Esophagus squamous epithelium (tissue), 5 donors: ENCODE data around the gene CSTPP1. TPM values are rescaled to one million over a fixed set of nuclear protein-coding genes. Genes with fewer than 3 reads are reported as not detected.
"Not testable (repeated sequence)": the region's sequence is repeated elsewhere in the genome, so short reads cannot be mapped to it uniquely, and the experiment has no call there.

Experiments used
- DNase-seq: peaks from one replicate; lab custom pipeline; 2025; lab: John Stamatoyannopoulos, UW
- H3K27ac ChIP-seq, 4 donors: fragments of 200-600 bp; sonication (generic); one replicate each; pipeline ENCODE4 v1.5.1; 2016 to 2019; ENCODE audit warnings: mild to moderate bottlenecking in 1 of 4
- H3K27me3 ChIP-seq, 4 donors: fragments of 200-600 bp; sonication (generic); 1 replicate in 3 of 4; 2 replicates in 1 of 4; pipeline versions ENCODE4 v1.5.1 to v1.6.0; 2017 to 2021; ENCODE audit warnings: antibody characterized with exemption in 1 of 4
- H3K36me3 ChIP-seq, 3 donors: fragments of 200-600 bp; sonication (generic); one replicate each; pipeline ENCODE4 v1.5.1; 2016 to 2019
- H3K4me1 ChIP-seq, 3 donors: fragments of 200-600 bp; sonication (generic); one replicate each; pipeline ENCODE4 v1.5.1; 2017 to 2019
- H3K4me3 ChIP-seq, 4 donors: fragments of 200-600 bp; sonication (generic); 1 replicate in 3 of 4; 2 replicates in 1 of 4; pipeline ENCODE4 v1.5.1; 2016 to 2019; ENCODE audit warnings: mild to moderate bottlenecking in 2 of 4, moderate library complexity in 1 of 4
- H3K9me3 ChIP-seq, 3 donors: fragments of 200-600 bp; sonication (generic); one replicate each; pipeline ENCODE4 v1.5.1; 2016 to 2019
- POLR2A ChIP-seq, 4 donors: fragments of 450-650 bp; IDR thresholded peaks; one replicate each; pipeline ENCODE4 v1.6.1; 2017; ENCODE audit warnings: antibody characterized with exemption in 4 of 4, mild to moderate bottlenecking in 4 of 4, moderate library complexity in 3 of 4
- WGBS, 2 donors: methylation state at CpG; one replicate each; pipeline ENCODE4 v1.1.5; 2018; 5-methylcytosine and 5-hydroxymethylcytosine counted together
- intact Hi-C: fragments of 100-400 bp; cut with DNase I; formaldehyde crosslinking; loops from one replicate; pipeline ENCODE4 v1.15.0; 2022
- total RNA-seq, 4 donors: library from RNA; depleted of rRNA; stranded (reverse); fragments of >200 nt; gene quantifications; one replicate each; pipeline ENCODE4 v1.1.0, GENCODE V29; 2016
- TF ChIP-seq, protein P1 (sequence below), 6 experiments: fragments of 450-650 bp in 4 of 6; fragments of 200-600 bp in 2 of 6; sonication (generic) in 2 of 6; IDR thresholded peaks; one replicate each; pipeline ENCODE4 v1.5.1; 2016 to 2019; ENCODE audit warnings: antibody characterized with exemption in 6 of 6, mild to moderate bottlenecking in 4 of 6, moderate library complexity in 4 of 6
- donor health status: DM: yes; HTN: yes; CAD: no.

CSTPP1 gene
- total RNA-seq, 4 donors from 2014 or later: 9.4 to 19.6 (median 16.4) TPM

DNA sequence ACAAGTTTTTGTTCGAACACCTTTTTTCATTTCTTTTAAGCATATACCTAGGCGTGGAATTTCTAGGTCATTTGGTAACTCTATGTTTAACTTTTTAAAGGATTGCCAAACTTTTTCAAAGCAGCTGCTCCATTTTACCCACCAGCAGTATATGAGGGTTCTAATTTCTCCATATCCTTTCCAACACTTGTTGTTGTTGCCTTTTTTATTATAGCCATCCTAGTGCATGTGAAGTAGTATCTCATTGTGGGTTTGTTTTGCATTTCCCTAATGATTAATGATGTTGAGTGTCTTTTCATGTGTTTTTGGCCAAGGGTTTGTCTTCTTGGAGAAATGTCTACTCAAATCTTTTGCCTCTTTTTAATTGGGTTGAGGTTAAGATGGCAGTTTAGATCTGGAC is 24.5 kb downstream of the CSTPP1 start:
- intact Hi-C loops: no loop called here
- no peak overlapping the region for H3K27ac ChIP-seq
- peaks cover 0 to 14% (median 0%) of the 10 kb centered on the region in 3 donors for H3K36me3 ChIP-seq
- H3K4me1 ChIP-seq: no peaks in the 10 kb centered on the region
- TF ChIP-seq, protein P1, sequence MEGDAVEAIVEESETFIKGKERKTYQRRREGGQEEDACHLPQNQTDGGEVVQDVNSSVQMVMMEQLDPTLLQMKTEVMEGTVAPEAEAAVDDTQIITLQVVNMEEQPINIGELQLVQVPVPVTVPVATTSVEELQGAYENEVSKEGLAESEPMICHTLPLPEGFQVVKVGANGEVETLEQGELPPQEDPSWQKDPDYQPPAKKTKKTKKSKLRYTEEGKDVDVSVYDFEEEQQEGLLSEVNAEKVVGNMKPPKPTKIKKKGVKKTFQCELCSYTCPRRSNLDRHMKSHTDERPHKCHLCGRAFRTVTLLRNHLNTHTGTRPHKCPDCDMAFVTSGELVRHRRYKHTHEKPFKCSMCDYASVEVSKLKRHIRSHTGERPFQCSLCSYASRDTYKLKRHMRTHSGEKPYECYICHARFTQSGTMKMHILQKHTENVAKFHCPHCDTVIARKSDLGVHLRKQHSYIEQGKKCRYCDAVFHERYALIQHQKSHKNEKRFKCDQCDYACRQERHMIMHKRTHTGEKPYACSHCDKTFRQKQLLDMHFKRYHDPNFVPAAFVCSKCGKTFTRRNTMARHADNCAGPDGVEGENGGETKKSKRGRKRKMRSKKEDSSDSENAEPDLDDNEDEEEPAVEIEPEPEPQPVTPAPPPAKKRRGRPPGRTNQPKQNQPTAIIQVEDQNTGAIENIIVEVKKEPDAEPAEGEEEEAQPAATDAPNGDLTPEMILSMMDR (IDR thresholded peaks at IDR 0.05): no peak
- no peak for TF ChIP-seq POLR2A (IDR thresholded peaks at IDR 0.05)
- H3K9me3 ChIP-seq: no peaks in the 10 kb centered on the region
- no peak for DNase-seq
- H3K27me3 ChIP-seq: no peaks in the 10 kb centered on the region
- 95 to 97% methylated on average over 2 of the region's 2 CpGs for WGBS, 2 donors
- H3K4me3 ChIP-seq: no peak overlapping the region

DNA sequence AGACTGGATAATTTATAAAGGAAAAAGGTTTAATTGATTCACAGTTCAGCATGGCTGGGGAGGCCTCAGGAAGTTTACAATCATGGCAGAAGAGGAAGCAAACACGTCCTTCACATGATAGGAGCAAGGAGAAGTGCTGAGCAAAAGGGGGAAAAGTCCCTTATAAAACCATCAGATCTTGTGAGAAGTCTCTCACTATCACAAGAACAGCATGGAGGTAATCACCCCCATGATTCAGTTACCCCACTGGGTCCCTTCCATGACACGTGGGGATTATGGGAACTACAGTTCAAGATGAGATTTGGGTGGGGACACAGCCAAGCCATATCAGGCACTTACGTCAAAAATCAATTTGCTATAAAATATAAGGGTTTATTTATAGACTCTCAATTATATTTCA is 25.3 kb downstream of the CSTPP1 start:
- peaks cover 0 to 14% (median 0%) of the 10 kb centered on the region in 3 donors for H3K36me3 ChIP-seq
- H3K9me3 ChIP-seq, DNase-seq, H3K4me1 ChIP-seq, intact Hi-C loops, H3K4me3 ChIP-seq, H3K27me3 ChIP-seq, H3K27ac ChIP-seq: not testable (repeated sequence)
- WGBS, 2 donors: 83 to 95% methylated on average over 3 of the region's 3 CpGs

DNA sequence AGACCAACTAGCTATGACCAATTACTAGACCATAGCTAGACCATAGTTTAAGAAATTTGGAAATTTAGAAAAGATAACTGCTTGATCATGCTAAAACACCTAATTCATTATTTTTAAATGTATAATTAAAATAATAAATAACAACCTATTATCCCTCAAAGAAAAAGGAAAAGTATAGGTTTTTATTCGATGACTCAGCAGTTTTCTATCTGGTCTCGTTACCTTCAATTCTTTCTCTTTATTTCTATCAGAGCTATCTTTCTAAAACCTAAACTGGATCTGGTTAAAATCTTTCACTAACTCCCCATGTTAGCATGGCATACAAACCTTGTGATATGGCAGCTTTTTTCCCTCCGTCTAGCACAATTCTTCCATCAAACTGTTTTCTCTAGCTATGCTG is 27.3 kb downstream of the CSTPP1 start:
- Histone ChIP-seq H3K9me3 (no peaks in the 10 kb centered on the region), H3K27ac (no peak overlapping the region), H3K4me1 (no peaks in the 10 kb centered on the region), H3K36me3 (peaks cover 0 to 14% (median 0%) of the 10 kb centered on the region in 3 donors), H3K4me3 (no peak overlapping the region), H3K27me3 (no peaks in the 10 kb centered on the region)
- intact Hi-C loops: no loop called here
- TF ChIP-seq POLR2A (IDR thresholded peaks at IDR 0.05): no peak
- TF ChIP-seq, protein P1 (IDR thresholded peaks at IDR 0.05): no peak
- DNase-seq: no peak
- WGBS, 2 donors: 91 to 93% methylated on average over 3 of the region's 3 CpGs

DNA sequence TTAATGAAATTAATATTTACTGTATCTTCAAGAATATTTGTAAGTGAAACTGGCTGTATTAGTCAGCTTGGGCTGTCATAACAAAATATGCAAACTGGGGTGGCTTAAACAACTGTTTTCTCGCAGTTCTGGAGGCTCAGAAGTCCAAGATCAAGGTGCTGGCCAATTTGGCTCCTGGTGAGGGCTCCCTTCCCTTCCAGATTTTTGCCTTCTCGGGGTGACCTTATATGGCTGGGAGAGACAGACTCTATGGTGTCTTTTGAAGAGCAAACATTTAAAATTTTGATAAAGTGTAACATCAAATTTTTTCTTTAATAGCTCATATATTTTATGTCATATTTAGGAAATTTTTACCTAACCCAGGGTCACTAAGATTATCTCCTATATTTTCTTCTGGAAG is 30.2 kb downstream of the CSTPP1 start:
- 63 to 82% methylated on average over 2 of the region's 2 CpGs for WGBS, 2 donors

DNA sequence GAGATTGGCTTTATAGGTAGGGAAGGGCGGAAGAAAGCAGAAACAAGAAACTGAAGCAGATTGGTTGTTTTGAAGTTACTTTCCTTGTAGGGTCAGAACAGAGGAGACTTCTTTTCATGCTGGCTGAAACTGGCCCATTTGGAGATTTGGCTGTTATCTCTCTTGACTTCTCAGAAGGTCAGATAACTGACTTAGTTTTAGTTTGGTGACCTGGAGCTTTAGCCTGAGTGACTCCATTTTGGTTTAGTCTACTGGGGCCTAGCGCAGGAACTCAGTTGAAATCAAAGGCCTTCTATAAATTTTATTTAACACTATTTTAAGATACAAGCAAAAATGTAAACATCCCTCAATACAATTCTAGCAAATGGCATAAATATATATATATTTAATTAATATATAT is 31.4 kb downstream of the CSTPP1 start:
- H3K9me3 ChIP-seq: no peaks in the 10 kb centered on the region
- no peak for TF ChIP-seq POLR2A (IDR thresholded peaks at IDR 0.05)
- TF ChIP-seq, protein P1 (IDR thresholded peaks at IDR 0.05): no peak
- intact Hi-C loops: no loop called here
- H3K27me3 ChIP-seq: no peaks in the 10 kb centered on the region
- no peak overlapping the region for H3K4me3 ChIP-seq
- H3K36me3 ChIP-seq: no peaks in the 10 kb centered on the region
- 87 to 100% methylated on average over 2 of the region's 2 CpGs for WGBS, 2 donors
- no peaks in the 10 kb centered on the region for H3K4me1 ChIP-seq
- H3K27ac ChIP-seq: no peak overlapping the region
- DNase-seq: no peak

More for the DNA sequence above, 30.2 kb downstream of the CSTPP1 start:
- H3K27ac ChIP-seq: no peak overlapping the region
- DNase-seq: no peak
- intact Hi-C loops: no loop called here
- no peak overlapping the region for H3K4me3 ChIP-seq
- H3K36me3 ChIP-seq: no peaks in the 10 kb centered on the region
- TF ChIP-seq POLR2A (IDR thresholded peaks at IDR 0.05): no peak
- TF ChIP-seq, protein P1 (IDR thresholded peaks at IDR 0.05): no peak
- H3K9me3 ChIP-seq: no peaks in the 10 kb centered on the region
- no peaks in the 10 kb centered on the region for H3K27me3 ChIP-seq
- no peaks in the 10 kb centered on the region for H3K4me1 ChIP-seq

DNA sequence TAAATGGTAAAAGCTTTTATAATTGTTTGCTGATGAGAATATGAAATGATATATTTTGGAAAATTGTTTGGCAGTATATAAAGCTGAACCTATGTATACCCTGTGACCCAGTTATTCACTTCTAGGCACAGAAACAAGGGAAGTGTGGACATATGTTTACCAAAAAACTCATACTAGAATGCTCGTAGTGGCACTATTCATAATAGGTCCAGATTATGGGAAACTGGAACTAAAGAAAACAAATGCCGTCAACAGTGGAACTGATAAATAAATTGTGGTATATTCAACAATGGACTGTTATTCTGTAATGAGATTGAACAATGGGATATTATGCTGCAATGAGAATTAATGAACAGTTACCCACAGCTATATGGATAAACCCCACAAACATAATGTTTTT is 32.8 kb downstream of the CSTPP1 start:
- no peak overlapping the region for H3K4me3 ChIP-seq
- no peaks in the 10 kb centered on the region for H3K9me3 ChIP-seq
- TF ChIP-seq, protein P1 (IDR thresholded peaks at IDR 0.05): no peak
- TF ChIP-seq POLR2A (IDR thresholded peaks at IDR 0.05): no peak
- intact Hi-C loops: no loop called here
- no peak for DNase-seq
- H3K4me1 ChIP-seq: no peaks in the 10 kb centered on the region
- no peak overlapping the region for H3K27ac ChIP-seq
- WGBS, 2 donors: 80 to 96% methylated on average over 2 of the region's 2 CpGs
- no peaks in the 10 kb centered on the region for H3K36me3 ChIP-seq
- H3K27me3 ChIP-seq: no peaks in the 10 kb centered on the region
